ENCODE results near the gene TMEM81. TPM values are rescaled to one million over a fixed set of nuclear protein-coding genes. Genes with fewer than 3 reads are reported as not detected.

Gene TMEM81
- total and polyA plus RNA-seq, 2 of the 8 experiments (the other 6 are each of a cell fraction or from before 2014, with no cell fraction given) = 2.1 to 5.9 TPM

GRCh38 chr1:205128050-205128449 is 43.8 kb upstream of the TMEM81 start (continued):
- TF ChIP-seq CHD7 (IDR thresholded peaks at IDR 0.05; ENCODE audit: insufficient replicate concordance, low read length) (no peak), SUZ12 (IDR thresholded peaks at IDR 0.05; ENCODE audit: low read length) (no peak)
